DND-41 (cell line): ENCODE results near the gene NTM.

Experiments
- ATAC-seq: fragments of 200-7000 bp; cut with Tn5 transposase; 3 replicates; pipeline ENCODE4 v1.9.1; 2021; ENCODE audit warnings: low read depth; ENCODE audit not compliant: insufficient read depth
- DNase-seq: peaks from one replicate; pipeline ENCODE4 v3.0.0-alpha.2; 2020
- H2AFZ ChIP-seq: 2 replicates; pipeline ENCODE4 v1.6.0; 2012; ENCODE audit warnings: low read depth, low read length
- H3K27ac ChIP-seq: 2 replicates; pipeline ENCODE4 v1.5.1; 2012; ENCODE audit warnings: low read length, inconsistent platforms
- H3K27me3 ChIP-seq: fragments of 200-600 bp; sonication (generic); 2 replicates; pipeline ENCODE4 v1.6.0; 2012; ENCODE audit warnings: low read length, mild to moderate bottlenecking, inconsistent platforms; ENCODE audit not compliant: insufficient read depth, poor library complexity
- H3K36me3 ChIP-seq: 2 replicates; pipeline ENCODE4 v1.5.1; 2012; ENCODE audit warnings: low read length, inconsistent platforms; ENCODE audit not compliant: insufficient read depth
- H3K4me1 ChIP-seq: 2 replicates; pipeline ENCODE4 v1.5.1; 2012; ENCODE audit warnings: mild to moderate bottlenecking, low read length; ENCODE audit not compliant: insufficient read depth
- H3K4me2 ChIP-seq: 2 replicates; pipeline ENCODE4 v1.6.0; 2012; ENCODE audit warnings: mild to moderate bottlenecking, moderate library complexity, low read length, inconsistent platforms; ENCODE audit not compliant: insufficient read depth
- H3K4me3 ChIP-seq, 2 experiments: fragments of 200-600 bp in 1 of 2; shearing (Covaris generic) in 1 of 2; 2 replicates each; pipeline ENCODE4 v1.5.1; 2012 to 2016; ENCODE audit warnings: inconsistent platforms in 2 of 2, low read length in 2 of 2, mild to moderate bottlenecking in 2 of 2, low read depth in 1 of 2, moderate library complexity in 1 of 2
- H3K79me2 ChIP-seq: 2 replicates; pipeline ENCODE4 v1.6.0; 2012; ENCODE audit warnings: low read length, inconsistent platforms; ENCODE audit not compliant: insufficient read depth
- H3K9ac ChIP-seq: 2 replicates; pipeline ENCODE4 v1.6.0; 2012; ENCODE audit warnings: low read depth, mild to moderate bottlenecking, inconsistent platforms, low read length, moderate library complexity
- H3K9me3 ChIP-seq: 2 replicates; pipeline ENCODE4 v1.5.1; 2012; ENCODE audit warnings: low read length, moderate library complexity, mild to moderate bottlenecking, inconsistent platforms; ENCODE audit not compliant: insufficient read depth, severe bottlenecking
- H4K20me1 ChIP-seq: 2 replicates; pipeline ENCODE4 v1.6.0; 2012; ENCODE audit warnings: low read length; ENCODE audit not compliant: insufficient read depth
- EZH2 ChIP-seq: IDR thresholded peaks from 3 replicates; pipeline ENCODE4 v1.6.1; 2012; ENCODE audit warnings: borderline replicate concordance, low read depth, mild to moderate bottlenecking, moderate library complexity, low read length, inconsistent platforms; ENCODE audit not compliant: severe bottlenecking
- TF ChIP-seq, protein P1 (sequence below): IDR thresholded peaks from 2 replicates; pipeline ENCODE4 v1.5.1; 2012; ENCODE audit warnings: borderline replicate concordance, low read length, moderate library complexity, mild to moderate bottlenecking; ENCODE audit not compliant: poor library complexity, severe bottlenecking; ENCODE audit errors: extremely low read depth

NTM gene

GRCh38 chr11:131543389-131544025 is 173.1 kb downstream of the NTM start:
- Histone ChIP-seq H3K4me1 (no peaks in the 10 kb centered on the region), H4K20me1 (no peaks in the 10 kb centered on the region), H3K4me2 (no peak overlapping the region), H3K9me3 (no peaks in the 10 kb centered on the region), H3K79me2 (no peaks in the 10 kb centered on the region), H3K9ac (no peak overlapping the region), H3K36me3 (no peaks in the 10 kb centered on the region), H3K4me3 (no peak overlapping the region), H3K27me3 (peaks cover 2% of the 10 kb centered on the region), H3K27ac (no peak overlapping the region), H2AFZ (no peak overlapping the region)
- DNase-seq (no peak), ATAC-seq (no peak)
- TF ChIP-seq EZH2 = no peak
- TF ChIP-seq, protein P1, sequence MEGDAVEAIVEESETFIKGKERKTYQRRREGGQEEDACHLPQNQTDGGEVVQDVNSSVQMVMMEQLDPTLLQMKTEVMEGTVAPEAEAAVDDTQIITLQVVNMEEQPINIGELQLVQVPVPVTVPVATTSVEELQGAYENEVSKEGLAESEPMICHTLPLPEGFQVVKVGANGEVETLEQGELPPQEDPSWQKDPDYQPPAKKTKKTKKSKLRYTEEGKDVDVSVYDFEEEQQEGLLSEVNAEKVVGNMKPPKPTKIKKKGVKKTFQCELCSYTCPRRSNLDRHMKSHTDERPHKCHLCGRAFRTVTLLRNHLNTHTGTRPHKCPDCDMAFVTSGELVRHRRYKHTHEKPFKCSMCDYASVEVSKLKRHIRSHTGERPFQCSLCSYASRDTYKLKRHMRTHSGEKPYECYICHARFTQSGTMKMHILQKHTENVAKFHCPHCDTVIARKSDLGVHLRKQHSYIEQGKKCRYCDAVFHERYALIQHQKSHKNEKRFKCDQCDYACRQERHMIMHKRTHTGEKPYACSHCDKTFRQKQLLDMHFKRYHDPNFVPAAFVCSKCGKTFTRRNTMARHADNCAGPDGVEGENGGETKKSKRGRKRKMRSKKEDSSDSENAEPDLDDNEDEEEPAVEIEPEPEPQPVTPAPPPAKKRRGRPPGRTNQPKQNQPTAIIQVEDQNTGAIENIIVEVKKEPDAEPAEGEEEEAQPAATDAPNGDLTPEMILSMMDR = no peak

GRCh38 chr11:131544591-131544990 is 174.2 kb downstream of the NTM start:
- H4K20me1 ChIP-seq = no peaks in the 10 kb centered on the region
- no peaks in the 10 kb centered on the region for H3K36me3 ChIP-seq
- TF ChIP-seq EZH2 = no peak
- DNase-seq = no peak
- peaks cover 2% of the 10 kb centered on the region for H3K27me3 ChIP-seq
- no peak overlapping the region for H2AFZ ChIP-seq
- H3K9ac ChIP-seq = no peak overlapping the region
- no peaks in the 10 kb centered on the region for H3K9me3 ChIP-seq
- no peaks in the 10 kb centered on the region for H3K4me1 ChIP-seq
- H3K4me3 ChIP-seq = no peak overlapping the region
- H3K79me2 ChIP-seq = no peaks in the 10 kb centered on the region
- no peak for ATAC-seq
- H3K27ac ChIP-seq = no peak overlapping the region
- no peak overlapping the region for H3K4me2 ChIP-seq

DNA sequence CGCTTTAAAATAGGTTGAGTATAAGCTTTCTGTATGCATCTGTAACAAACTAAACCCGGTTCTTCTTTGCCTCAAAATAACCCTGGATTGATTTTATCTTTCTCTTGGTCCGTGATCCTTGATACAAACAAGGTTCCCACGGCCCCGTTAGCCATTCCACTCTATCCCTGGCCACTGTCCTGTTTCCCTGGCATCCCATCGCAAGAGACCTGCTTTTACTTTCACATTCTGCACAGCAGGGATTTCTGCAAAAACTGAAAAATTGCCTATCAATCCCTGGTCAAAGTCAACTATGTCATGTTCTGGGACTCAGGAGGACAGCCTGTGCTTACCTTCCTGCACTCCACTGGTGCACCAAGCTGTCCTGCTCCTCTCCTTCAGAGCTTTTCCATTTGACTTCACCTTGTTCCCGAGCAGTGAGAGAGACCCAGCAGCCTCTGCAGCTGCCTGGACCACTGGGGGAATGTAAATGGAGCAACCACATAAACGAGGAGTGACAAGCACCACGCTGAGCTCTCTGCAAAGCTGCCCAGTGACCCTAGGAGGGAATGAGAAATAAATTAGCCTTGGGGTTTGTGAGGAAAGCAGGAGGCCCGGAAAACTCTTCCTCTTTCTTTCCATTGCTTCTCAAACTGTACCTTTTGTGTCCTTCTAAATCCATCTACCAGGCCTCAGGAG is 175.9 kb downstream of the NTM start:
- H3K9ac ChIP-seq = no peak overlapping the region

GRCh38 chr11:131549099-131549498 is 178.7 kb downstream of the NTM start:
- Histone ChIP-seq H3K27me3 (no peaks in the 10 kb centered on the region), H3K79me2 (no peaks in the 10 kb centered on the region), H3K4me3 (no peak overlapping the region), H3K9ac (no peak overlapping the region), H3K27ac (no peak overlapping the region), H2AFZ (no peak overlapping the region), H3K4me1 (no peaks in the 10 kb centered on the region), H3K9me3 (no peaks in the 10 kb centered on the region), H3K36me3 (no peaks in the 10 kb centered on the region), H3K4me2 (no peak overlapping the region), H4K20me1 (no peaks in the 10 kb centered on the region)
- ATAC-seq (no peak), DNase-seq (no peak)
- no peak for TF ChIP-seq EZH2
- TF ChIP-seq, protein P1 = no peak

More for the DNA sequence above, 175.9 kb downstream of the NTM start:
- Histone ChIP-seq H3K9me3 (no peaks in the 10 kb centered on the region), H3K27ac (no peak overlapping the region), H2AFZ (no peak overlapping the region), H3K4me2 (no peak overlapping the region), H3K4me1 (no peaks in the 10 kb centered on the region), H3K79me2 (no peaks in the 10 kb centered on the region), H3K4me3 (no peak overlapping the region), H3K27me3 (peaks cover 2% of the 10 kb centered on the region), H4K20me1 (no peaks in the 10 kb centered on the region), H3K36me3 (no peaks in the 10 kb centered on the region)
- ATAC-seq (no peak), DNase-seq (no peak)
- TF ChIP-seq EZH2 = no peak
- TF ChIP-seq, protein P1 = no peak
